ENCODE results near the gene CGB2. TPM values are rescaled to one million over a fixed set of nuclear protein-coding genes. Genes with fewer than 3 reads are reported as not detected.
"Not testable (repeated sequence)": the region's sequence is repeated elsewhere in the genome, so short reads cannot be mapped to it uniquely, and the experiment has no call there.

CGB2 gene
- total RNA-seq, 3 donors from 2014 or later (not counting 1 experiment from before 2014, with no cell fraction given): not detected

DNA sequence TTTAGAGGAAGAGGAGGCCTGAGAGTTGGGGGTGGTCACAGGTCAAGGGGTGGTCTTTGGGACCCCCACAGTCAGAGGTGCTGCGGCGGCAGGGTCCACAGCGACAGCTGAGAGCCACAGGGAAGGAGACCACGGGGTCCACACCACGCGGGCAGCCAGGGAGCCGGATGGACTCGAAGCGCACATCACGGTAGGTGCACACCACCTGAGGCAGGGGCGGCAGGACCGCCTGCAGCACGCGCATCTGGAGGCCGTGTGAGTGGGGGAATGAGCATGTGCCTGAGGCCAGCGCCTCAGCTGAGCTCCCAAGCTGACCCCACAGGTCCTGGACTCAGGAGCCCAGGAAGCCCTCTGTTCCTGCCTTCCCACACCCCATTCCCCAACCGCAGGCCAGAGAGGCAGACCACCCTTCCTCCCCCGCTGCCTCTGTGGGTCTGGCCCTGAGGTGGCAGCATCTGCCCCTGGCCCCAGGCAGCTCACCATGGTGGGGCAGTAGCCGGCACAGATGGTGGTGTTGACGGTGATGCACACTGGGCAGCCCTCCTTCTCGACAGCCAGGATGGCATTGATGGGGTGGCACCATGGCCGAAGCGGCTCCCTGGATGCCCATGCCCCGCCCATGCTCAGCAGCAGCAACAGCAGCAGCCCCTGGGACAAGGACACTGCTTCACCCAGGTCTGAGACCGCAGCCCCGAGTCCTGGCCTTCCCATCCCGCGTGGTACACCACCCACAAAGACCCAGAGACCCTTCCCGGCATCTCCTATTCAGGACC, 15.4 kb upstream of the CGB2 start:
- Mint-ChIP-seq H3K27ac (no peak overlapping the region), H3K36me3 (no peaks in the 10 kb centered on the region), H3K27me3 (ENCODE audit: low read depth in 2 of 2) (peaks cover 0 to 7% of the 10 kb centered on the region in 2 donors), H3K4me1 (peaks cover 15 to 33% of the 10 kb centered on the region in 2 donors), H3K4me3 (peak overlapping the region; percentile 49), H3K9me3 (no peaks in the 10 kb centered on the region)
- Histone ChIP-seq H3K27me3 (ENCODE audit: control insufficient read depth, insufficient read depth, low read length) (peaks cover 3% of the 10 kb centered on the region), H3K36me3 (ENCODE audit: control insufficient read depth, insufficient read depth, low read length) (peaks cover 6% of the 10 kb centered on the region), H3K4me3 (ENCODE audit: low read length) (no peak overlapping the region), H3K9me3 (ENCODE audit: control insufficient read depth, insufficient read depth, low read length) (no peaks in the 10 kb centered on the region), H3K4me1 (ENCODE audit: control insufficient read depth, insufficient read depth, low read length) (peaks cover 33% of the 10 kb centered on the region), H3K27ac (ENCODE audit: low read length) (no peak overlapping the region)
- ATAC-seq (no peak), DNase-seq (peak in 1 of 2 donors; percentile 6)
- 95% methylated on average over 16 of the region's 29 CpGs for WGBS (ENCODE audit: insufficient coverage)
- TF ChIP-seq, protein P1, sequence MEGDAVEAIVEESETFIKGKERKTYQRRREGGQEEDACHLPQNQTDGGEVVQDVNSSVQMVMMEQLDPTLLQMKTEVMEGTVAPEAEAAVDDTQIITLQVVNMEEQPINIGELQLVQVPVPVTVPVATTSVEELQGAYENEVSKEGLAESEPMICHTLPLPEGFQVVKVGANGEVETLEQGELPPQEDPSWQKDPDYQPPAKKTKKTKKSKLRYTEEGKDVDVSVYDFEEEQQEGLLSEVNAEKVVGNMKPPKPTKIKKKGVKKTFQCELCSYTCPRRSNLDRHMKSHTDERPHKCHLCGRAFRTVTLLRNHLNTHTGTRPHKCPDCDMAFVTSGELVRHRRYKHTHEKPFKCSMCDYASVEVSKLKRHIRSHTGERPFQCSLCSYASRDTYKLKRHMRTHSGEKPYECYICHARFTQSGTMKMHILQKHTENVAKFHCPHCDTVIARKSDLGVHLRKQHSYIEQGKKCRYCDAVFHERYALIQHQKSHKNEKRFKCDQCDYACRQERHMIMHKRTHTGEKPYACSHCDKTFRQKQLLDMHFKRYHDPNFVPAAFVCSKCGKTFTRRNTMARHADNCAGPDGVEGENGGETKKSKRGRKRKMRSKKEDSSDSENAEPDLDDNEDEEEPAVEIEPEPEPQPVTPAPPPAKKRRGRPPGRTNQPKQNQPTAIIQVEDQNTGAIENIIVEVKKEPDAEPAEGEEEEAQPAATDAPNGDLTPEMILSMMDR (IDR thresholded peaks at IDR 0.05): no peak
- intact Hi-C loops (cut with micrococcal nuclease): no loop called here

DNA sequence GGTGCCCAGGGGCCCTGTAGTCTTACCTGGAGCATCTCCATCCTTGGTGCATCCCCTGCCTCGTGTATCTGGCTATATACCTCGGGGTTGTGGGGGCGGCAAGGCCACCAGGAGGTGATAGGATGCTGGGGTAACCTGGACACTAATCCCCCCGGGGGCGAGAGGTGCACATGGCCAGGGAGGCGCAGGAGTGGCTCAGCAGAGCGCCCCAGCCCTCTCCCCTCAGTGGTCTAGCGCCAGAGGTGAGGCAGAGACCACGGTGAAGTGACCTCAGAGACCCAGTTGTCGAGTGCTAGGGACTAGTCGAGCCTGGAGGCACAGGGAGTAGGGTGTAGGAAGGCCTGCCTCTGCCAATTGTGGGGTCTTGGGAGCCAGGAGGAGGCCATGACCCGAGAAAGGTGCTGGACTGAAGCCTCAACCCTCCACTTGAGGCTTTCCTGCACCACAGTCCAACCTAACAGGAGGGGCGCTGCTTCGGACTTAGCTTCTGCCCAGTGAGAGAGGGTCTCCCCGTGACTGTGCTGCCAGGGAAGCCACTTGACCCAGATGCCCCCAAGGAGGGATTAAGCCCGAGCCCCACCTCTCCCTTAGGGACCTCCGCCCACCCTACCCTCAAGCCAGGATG, 14.5 kb upstream of the CGB2 start, which contains the start of gene LHB:
LHB (minus strand) TSS at position 51 of the 625 bp plus-strand sequence; CDS start at position 41, 10 bp downstream.
- no peak for ATAC-seq
- Mint-ChIP-seq H3K27ac (peak within 1 kb of the TSS in 1 of 2 donors; percentile 84), H3K4me1 (peaks cover 15 to 36% of the 10 kb centered on the region in 2 donors), H3K36me3 (no peaks in the 10 kb centered on the region), H3K9me3 (no peaks in the 10 kb centered on the region), H3K27me3 (ENCODE audit: low read depth in 2 of 2) (peaks cover 0 to 7% of the 10 kb centered on the region in 2 donors), H3K4me3 (peak within 1 kb of the TSS; percentile 86)
- DNase-seq: peak in 1 of 2 donors; percentile 8
- intact Hi-C loops (cut with micrococcal nuclease): no loop called here
- Histone ChIP-seq H3K27ac (ENCODE audit: low read length) (no peak within 1 kb of the TSS), H3K27me3 (ENCODE audit: control insufficient read depth, insufficient read depth, low read length) (peaks cover 3% of the 10 kb centered on the region), H3K9me3 (ENCODE audit: control insufficient read depth, insufficient read depth, low read length) (no peaks in the 10 kb centered on the region), H3K36me3 (ENCODE audit: control insufficient read depth, insufficient read depth, low read length) (no peaks in the 10 kb centered on the region), H3K4me3 (ENCODE audit: low read length) (peak within 1 kb of the TSS; percentile 50), H3K4me1 (ENCODE audit: control insufficient read depth, insufficient read depth, low read length) (peaks cover 33% of the 10 kb centered on the region)
- WGBS (ENCODE audit: insufficient coverage): 67% methylated on average over 16 of the region's 17 CpGs
- TF ChIP-seq, protein P1 (IDR thresholded peaks at IDR 0.05): no peak

DNA sequence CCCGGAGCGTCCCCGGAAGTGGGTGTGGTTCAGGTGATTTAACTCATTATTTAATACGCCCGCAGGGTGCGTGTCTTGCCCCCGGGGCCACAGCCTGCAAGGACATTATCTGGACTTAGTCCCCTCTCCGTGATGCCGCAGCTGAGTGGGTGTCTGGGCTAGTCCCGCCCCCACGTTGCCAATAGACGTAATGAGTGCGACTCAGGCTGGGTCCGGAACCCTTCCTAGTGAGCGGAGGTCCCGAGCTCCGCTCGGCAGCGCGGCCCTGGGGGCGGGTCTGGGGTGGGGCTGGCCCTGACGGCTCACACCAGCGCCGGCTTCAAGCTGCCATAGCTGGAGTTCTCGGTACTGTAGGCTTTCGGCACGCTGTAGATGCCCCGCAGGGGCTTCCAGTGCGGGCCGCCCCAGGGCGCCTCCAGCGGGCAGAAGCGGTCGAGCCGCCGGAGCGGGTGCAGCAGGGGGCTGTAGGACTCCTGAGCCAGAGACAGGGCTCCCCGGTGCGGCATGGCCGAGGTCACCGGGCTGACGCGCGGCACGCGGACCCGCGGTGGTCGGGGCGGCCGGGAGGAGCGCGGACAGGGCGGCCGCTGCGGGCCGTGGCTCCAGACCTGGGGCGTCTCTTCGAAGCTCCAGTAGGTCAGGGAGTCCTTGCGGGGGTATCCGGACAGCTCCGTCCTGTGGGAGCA, 13.9 kb upstream of the CGB2 start:
- peaks cover 3% of the 10 kb centered on the region for H3K27me3 ChIP-seq (ENCODE audit: control insufficient read depth, insufficient read depth, low read length)
- no peaks in the 10 kb centered on the region for H3K36me3 ChIP-seq (ENCODE audit: control insufficient read depth, insufficient read depth, low read length)
- TF ChIP-seq, protein P1 (IDR thresholded peaks at IDR 0.05): peak; percentile 67
- under 1% methylated on average over 62 of the region's 62 CpGs for WGBS (ENCODE audit: insufficient coverage)
- ATAC-seq (peak; percentile 82 to 84 (median 84)), DNase-seq (peak; percentile 62 to 80)
- H3K9me3 ChIP-seq (ENCODE audit: control insufficient read depth, insufficient read depth, low read length): no peaks in the 10 kb centered on the region
- peak overlapping the region; percentile 50 for H3K4me3 ChIP-seq (ENCODE audit: low read length)
- Mint-ChIP-seq H3K4me1 (peaks cover 15 to 36% of the 10 kb centered on the region in 2 donors), H3K9me3 (no peaks in the 10 kb centered on the region), H3K4me3 (peak overlapping the region; percentile 86), H3K27ac (peak overlapping the region in 1 of 2 donors; percentile 84), H3K27me3 (ENCODE audit: low read depth in 2 of 2) (peaks cover 0 to 7% of the 10 kb centered on the region in 2 donors), H3K36me3 (no peaks in the 10 kb centered on the region)
- intact Hi-C loops (cut with micrococcal nuclease): no loop called here
- H3K27ac ChIP-seq (ENCODE audit: low read length): no peak overlapping the region
- H3K4me1 ChIP-seq (ENCODE audit: control insufficient read depth, insufficient read depth, low read length): peaks cover 33% of the 10 kb centered on the region

DNA sequence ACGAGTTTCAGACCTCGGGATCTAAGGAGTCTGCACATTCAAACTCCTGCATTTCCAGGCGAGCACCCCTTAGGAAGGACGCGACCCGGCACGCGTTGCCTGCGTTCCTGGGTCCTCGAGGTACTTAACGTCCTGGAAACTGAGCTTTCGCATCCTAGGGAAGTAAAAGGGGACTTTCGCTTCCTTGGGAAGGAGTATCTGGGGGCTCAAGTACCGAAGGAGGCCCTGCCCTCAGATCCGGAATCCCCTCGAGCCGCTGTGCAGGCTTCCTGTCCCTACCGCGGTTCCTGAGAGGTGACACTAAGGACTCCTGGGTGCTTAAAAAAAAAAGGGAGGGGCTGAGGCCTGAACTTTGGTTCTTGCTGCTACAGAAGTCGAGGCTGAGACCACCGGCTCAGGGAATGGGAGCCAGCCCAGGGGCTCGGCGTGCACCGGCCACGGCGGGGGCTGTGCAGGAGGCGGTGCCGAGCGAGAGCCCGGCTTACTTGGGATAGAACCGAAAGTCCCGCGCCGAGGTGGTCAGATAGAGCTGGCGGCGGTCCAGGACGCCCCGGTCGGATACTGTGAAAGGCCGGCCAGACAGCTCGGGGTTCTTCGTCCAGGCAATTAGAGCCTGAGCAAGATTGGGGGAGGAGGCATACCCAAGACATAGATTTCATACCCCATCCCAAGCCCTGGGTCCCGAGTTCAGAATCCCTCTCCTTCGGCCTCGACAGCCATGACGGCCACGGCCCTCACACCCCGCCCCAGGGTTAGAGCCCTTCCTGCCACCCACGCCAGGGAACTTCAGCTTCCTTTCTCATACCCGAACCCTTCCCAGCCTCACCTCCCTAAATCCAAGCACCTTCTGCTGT, 13.1 kb upstream of the CGB2 start:
- H3K27ac ChIP-seq (ENCODE audit: low read length); H3K36me3 Mint-ChIP-seq; H3K9me3 Mint-ChIP-seq; H3K9me3 ChIP-seq (ENCODE audit: control insufficient read depth, insufficient read depth, low read length); intact Hi-C loops (cut with micrococcal nuclease); H3K36me3 ChIP-seq (ENCODE audit: control insufficient read depth, insufficient read depth, low read length); H3K27me3 Mint-ChIP-seq (ENCODE audit: low read depth in 2 of 2); ATAC-seq; H3K27me3 ChIP-seq (ENCODE audit: control insufficient read depth, insufficient read depth, low read length): not testable (repeated sequence)
- peak overlapping the region; percentile 50 for H3K4me3 ChIP-seq (ENCODE audit: low read length)
- 3% methylated on average over 50 of the region's 50 CpGs for WGBS (ENCODE audit: insufficient coverage)
- Mint-ChIP-seq H3K4me1 (peaks cover 15 to 36% of the 10 kb centered on the region in 2 donors), H3K27ac (peak overlapping the region in 1 of 2 donors; percentile 84), H3K4me3 (peak overlapping the region; percentile 86)
- peaks cover 33% of the 10 kb centered on the region for H3K4me1 ChIP-seq (ENCODE audit: control insufficient read depth, insufficient read depth, low read length)
- DNase-seq: peak in 1 of 2 donors; percentile 58

Measured in natural killer cell (primary cell).